A549 treated with GW870086 at 1 μM for 4 hours (cell line): ENCODE results near the gene APCS. TPM values are rescaled to one million over a fixed set of nuclear protein-coding genes. Genes with fewer than 3 reads are reported as not detected.

Experiments used
- total RNA-seq: library from RNA; stranded (reverse); fragments of 200-300 nt; extraction: Qiagen RNA extraction; gene quantifications from 5 replicates; pipeline ENCODE4 v1.2.3, GENCODE V29; 2022; ENCODE audit warnings: low read depth

Gene APCS
- not detected in 5 replicates for total RNA-seq

GRCh38 chr1:159587461-159587951 is at the start of gene APCS:
Gene APCS, plus strand, starts transcription at chr1:159587826. Its CDS starts 96 bp downstream, at chr1:159587922.

Other genes starting within 250 kb of the APCS start
- not detected in 5 replicates for gene OR10J4, start 155.6 kb upstream of the APCS start, total RNA-seq
- gene OR10J1, start 148.1 kb upstream of the APCS start, total RNA-seq, result not detected in 5 replicates
- not detected in 5 replicates for gene OR10J5, start 51.8 kb upstream of the APCS start, total RNA-seq
- gene CRP, start 126.8 kb downstream of the APCS start, total RNA-seq, result not detected in 5 replicates
- 64.1 to 78.3 TPM (median 75.1 TPM) in 5 replicates for gene DUSP23, start 193.1 kb downstream of the APCS start, total RNA-seq
- not detected in 5 replicates for gene FCRL6, start 214.5 kb downstream of the APCS start, total RNA-seq
- gene SLAMF8, start 239.0 kb downstream of the APCS start, total RNA-seq, result 0.03 to 0.08 TPM (median 0.06 TPM) in 3 of 5 replicates, not detected in the others